ENCODE results near the gene PPP2R3A. TPM values are rescaled to one million over a fixed set of nuclear protein-coding genes. Genes with fewer than 3 reads are reported as not detected.
"Not testable (repeated sequence)": the region's sequence is repeated elsewhere in the genome, so short reads cannot be mapped to it uniquely, and the experiment has no call there.

Gene PPP2R3A, protein sequence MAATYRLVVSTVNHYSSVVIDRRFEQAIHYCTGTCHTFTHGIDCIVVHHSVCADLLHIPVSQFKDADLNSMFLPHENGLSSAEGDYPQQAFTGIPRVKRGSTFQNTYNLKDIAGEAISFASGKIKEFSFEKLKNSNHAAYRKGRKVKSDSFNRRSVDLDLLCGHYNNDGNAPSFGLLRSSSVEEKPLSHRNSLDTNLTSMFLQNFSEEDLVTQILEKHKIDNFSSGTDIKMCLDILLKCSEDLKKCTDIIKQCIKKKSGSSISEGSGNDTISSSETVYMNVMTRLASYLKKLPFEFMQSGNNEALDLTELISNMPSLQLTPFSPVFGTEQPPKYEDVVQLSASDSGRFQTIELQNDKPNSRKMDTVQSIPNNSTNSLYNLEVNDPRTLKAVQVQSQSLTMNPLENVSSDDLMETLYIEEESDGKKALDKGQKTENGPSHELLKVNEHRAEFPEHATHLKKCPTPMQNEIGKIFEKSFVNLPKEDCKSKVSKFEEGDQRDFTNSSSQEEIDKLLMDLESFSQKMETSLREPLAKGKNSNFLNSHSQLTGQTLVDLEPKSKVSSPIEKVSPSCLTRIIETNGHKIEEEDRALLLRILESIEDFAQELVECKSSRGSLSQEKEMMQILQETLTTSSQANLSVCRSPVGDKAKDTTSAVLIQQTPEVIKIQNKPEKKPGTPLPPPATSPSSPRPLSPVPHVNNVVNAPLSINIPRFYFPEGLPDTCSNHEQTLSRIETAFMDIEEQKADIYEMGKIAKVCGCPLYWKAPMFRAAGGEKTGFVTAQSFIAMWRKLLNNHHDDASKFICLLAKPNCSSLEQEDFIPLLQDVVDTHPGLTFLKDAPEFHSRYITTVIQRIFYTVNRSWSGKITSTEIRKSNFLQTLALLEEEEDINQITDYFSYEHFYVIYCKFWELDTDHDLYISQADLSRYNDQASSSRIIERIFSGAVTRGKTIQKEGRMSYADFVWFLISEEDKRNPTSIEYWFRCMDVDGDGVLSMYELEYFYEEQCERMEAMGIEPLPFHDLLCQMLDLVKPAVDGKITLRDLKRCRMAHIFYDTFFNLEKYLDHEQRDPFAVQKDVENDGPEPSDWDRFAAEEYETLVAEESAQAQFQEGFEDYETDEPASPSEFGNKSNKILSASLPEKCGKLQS (N-terminal part only)
- polyA plus RNA-seq (2013, experiment 1 of 2; ENCODE audit: insufficient read length): 9.9 TPM
- polyA plus RNA-seq (2013, experiment 2 of 2; ENCODE audit: insufficient read length): 11.8 TPM

DNA sequence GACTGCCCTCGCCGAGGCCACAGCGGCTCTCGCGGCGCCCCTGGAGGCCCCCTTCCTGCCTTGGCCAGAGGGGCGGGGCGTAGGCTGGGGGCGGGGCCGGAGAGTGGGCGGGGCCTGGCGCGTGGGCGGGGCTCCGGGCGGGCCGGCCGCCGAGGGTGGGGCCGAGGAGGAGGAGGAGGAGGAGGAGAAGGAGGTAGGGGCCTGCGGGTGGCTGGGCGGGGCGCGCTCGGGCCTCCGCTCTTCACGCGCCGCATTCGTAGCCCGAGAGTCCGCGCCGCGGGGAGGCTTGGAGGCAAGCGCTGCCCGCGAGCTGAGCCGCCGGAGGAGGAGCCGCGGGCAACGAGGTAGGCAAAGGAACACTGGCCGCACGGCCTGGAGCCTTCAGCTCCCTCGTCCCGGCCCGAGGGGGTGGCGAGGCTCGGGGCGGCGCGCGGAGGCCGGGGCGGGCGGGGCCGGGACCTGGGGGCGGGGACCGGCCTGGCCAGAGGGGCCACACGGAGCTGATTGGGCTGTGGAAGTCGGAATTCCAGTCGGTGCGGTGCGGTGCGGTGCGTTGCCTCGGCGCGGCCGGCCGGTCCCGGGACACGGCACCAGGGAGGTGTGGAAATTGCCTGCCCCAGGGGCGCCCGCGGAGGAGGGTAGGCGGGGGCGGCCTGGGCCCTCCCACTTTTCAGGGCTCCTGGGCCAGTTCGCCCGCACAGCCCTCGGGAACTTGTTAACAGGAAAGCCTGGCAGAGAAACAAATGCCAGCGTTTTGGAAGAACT, at the start of gene PPP2R3A:
Gene PPP2R3A, plus strand, starts transcription at position 223 of the 765 bp plus-strand sequence. CDS start 35,771 bp downstream, outside the sequence.
- peak; percentile 89 for DNase-seq

DNA sequence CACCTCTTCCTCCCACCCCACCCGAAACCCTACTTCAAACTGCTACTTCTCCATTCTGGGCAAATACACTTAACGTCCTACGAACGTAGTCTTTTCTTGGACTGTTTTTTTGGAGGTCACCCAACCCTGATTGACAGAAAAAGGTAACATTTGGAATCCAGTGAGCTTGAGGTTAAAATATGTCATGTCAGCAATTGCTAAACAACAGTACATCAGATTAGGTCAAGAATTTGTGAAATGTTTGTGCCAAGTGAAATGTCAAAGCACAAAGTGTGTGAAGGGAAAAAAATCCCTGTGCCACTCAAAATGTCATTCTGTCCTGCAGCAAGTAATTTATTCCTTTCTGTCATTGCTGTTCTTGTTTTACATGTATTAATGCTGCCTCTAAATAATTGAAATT, 49.2 kb upstream of the PPP2R3A start:
- no peak for DNase-seq

DNA sequence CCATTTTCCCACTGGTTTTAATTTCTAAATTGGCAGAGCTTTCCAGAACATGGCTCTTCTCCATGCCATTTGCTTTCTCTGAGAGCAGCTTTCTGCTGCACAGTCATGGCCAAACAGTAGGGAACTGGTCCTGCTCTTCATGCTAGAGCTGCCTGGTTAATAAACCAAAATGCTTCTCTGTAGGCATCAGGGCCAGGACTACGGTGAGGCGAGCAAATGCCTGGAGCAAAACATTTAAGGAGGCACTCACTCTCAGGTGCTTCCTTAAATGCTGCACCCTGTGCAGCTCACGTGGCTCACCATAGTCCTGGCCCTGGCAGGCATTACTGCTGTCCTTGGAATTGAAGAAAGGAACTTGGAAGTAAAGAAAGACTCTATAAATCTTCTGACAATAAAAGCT, 48.5 kb upstream of the PPP2R3A start:
- no peak for DNase-seq

DNA sequence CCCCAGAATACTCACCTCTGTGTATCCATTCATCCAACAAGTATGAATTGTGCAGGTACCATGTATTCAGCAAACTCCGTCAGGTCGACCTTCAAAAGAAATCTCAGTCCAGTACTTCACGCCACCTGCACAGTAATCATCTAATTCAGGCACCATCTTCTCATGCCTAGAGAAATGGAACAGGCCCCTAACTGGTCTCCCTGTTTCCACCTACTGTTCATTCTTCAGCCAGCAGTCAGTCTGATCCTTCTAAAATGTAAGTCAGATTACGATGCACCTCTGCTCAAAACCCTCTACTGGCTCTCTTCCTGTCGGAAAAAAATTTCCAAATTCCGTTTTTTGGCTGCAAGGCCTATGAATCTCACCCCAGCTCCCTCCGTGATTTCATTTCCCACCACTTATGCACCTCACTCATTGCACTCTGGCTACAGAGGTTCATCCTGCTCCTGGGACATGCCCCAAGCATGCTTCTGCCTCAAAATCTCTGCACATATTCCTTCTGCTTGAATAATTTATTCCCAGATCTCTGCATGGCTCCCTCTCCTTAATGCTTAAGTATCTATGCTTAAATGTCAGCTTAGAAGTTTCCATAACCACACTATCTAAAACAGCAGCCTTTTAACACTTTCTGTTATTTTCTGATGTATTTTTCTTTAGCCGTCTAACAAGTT, 47.5 kb upstream of the PPP2R3A start:
- no peak for DNase-seq

DNA sequence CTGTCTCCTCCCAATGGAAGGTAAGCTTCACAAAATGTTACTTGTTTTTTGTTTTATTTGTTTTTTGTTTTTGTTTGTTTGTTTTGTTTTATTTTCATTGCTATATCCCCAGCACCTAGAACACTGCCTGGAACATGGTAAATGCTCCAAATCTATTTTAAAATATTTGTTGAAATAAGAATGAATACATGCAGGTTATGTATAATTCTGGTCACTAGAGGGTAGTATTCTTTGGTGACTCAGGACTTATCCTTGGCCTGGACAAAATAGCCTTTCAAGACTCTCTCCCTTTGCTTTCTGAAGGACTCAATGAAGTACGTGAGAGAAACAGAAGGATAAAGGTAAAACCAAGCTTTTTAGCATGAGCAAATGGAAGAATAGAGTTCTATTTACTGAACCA, 46.9 kb upstream of the PPP2R3A start:
- peak; percentile 41 for DNase-seq

DNA sequence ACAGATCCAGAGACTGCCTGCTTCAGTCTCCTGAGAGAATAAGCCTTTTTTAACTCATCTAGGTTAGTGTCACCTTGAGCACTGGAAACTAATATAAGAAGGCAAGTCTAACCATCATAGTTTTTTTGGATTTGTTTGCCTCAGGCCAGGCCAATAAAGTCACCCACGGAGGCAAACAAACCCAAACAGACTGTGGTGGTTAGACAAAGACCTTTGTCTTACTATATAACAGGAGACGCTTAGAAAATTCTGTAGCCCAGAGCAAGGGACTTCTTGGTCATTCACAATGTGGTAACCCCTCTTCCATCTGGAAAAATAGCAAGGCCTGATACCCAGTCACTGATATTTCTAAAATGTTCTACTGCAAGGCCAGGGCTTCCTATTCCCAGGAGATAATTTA, 45.3 kb upstream of the PPP2R3A start:
- no peak for DNase-seq

DNA sequence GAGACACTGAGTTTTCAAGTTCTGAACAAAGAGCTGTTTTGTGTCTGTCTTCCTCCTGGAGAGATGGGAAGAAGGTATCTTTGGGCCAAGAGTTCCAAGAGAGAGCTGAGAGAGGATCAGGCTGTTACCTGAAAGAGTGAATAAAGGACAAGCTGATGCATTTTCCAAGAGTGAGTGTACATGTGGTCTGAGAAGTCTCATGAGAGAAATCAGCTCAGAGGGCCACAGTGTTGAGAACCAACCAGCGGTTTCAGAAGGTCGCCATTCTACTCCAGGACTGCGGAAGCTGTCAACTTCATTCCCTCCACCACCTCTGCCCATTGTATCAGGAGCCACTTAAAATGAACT, 42.7 kb upstream of the PPP2R3A start:
- DNase-seq: no peak

DNA sequence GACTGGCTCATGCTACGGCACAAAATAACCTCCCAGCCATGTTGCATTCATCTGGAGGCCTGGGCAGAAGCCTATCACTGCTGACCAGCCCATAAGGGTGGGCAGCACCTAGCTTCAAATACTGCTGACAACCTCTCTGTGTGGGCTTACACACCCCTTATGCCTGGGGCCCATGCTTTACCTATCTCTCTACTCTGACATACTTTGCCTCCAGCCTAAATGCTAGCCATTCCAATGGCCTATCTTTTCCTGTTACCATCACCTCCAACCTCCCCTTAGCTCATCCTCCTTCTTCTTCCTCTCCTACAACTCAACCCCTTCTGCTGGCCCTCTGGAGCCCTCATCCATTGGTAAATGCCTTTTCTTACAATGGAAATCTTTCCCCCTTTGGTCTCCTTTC, 41.0 kb upstream of the PPP2R3A start:
- no peak for DNase-seq

DNA sequence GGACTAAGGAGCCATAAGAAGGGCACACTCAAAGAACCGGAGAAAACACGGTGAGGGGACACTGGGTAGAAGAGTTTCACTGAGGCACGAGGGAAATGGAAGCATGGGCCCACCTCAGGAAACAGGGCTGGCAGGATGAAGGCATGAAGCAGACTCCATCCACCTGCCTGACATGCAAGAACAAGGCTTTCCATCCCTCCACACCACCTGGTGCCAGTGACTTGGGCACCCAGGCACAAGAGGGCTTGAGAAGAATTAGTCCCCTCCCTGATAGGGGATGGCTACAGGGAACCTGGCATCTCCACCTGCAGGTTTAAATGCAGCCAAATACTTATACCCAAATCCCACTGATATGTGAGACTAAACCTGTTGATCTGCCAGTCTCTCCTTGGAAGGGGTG, 38.9 kb upstream of the PPP2R3A start:
- DNase-seq: no peak

DNA sequence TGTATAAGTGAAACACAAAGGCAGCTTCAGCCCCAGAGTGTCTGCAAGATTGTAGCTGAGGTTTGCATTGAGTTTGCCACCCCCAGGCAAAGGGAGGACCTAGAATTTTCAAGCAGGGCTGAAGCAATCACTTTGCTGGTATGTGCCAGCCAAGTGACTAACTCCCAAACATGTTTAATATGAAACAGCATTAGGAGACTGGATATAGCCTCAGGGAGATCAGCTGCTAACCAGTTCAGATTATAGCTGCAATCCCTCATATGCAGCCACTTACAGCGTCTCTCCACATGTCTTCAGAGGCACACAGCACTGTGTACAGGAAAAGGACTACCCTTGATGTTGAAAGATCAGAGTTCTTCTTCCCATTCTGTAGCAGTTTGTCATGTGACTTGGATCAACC, 38.4 kb upstream of the PPP2R3A start:
- peak; percentile 54 for DNase-seq

DNA sequence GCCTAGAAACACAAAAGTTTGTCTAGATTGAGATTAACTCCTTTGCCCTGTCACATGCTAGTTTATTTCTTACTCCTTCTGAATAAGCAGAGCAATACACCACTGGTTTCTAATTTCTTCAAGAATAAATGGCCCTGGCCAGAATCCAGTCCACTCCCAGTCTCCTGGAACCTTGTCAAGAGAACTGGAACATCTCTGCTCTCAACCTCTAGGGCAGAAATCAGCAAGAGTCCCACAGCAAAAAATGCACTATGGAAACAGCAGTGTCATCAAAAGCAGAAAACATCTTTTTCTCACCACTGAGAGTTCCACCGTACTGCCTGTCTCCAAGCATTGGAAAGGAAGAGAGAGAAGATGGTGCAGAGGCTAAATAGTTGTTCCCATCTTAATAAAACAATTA, 35.9 kb upstream of the PPP2R3A start:
- peak; percentile 61 for DNase-seq

DNA sequence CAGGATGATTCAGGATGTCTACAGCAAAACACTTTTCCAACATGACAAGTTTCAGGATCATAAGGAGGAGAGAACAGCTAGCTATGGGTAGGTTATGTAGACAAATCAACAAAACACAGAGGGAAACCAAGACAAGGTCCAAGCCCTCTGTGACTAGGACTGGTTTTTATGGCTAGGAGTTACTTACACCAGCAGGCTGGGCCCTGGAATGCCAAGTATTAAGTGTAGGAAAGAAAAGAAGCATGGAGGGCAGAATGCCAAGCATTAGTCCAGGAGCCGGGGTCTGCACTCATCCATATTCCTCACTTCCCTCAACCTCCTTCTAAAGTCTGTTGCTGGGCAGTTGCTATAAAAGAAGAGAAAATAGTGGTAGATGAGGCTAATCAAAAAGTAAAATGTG, 35.3 kb upstream of the PPP2R3A start:
- peak; percentile 19 for DNase-seq

DNA sequence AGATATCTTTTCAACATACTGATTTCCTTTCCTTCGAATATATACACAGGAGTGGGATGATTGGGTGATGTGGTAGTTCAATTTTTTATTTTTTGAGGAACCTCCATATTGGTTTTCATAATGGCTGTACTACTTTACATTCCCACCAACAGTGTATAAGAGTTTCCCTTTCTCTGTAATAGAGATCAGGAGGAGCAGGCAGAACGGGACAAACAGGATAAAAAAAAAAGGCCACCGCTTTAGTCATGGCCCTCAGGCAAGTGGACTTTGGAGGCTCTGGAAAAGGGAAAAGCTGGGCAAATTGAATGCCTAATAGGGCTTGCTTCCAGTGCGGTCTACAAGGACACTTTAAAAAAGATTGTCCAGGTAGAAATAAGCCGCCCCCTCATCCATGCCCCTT, 30.4 kb upstream of the PPP2R3A start:
- DNase-seq: not testable (repeated sequence)

DNA sequence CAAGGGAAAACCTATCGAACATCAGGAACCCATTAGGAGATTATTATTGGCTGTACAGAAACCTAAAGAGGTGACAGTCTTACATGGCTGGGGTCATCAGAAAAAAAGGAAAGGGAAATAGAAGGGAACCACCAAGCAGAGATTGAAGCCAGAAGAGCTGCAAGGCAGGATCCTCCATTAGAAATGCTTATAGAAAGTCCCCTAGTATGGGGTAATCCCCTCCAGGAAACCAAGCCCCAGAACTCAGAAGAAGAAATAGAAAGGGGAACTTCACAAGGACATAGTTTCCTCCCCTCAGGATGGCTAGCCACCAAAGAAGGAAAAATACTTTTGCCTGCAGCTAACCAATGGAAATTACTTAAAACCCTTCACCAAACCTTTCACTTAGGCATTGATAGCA, 27.8 kb upstream of the PPP2R3A start:
- not testable (repeated sequence) for DNase-seq

DNA sequence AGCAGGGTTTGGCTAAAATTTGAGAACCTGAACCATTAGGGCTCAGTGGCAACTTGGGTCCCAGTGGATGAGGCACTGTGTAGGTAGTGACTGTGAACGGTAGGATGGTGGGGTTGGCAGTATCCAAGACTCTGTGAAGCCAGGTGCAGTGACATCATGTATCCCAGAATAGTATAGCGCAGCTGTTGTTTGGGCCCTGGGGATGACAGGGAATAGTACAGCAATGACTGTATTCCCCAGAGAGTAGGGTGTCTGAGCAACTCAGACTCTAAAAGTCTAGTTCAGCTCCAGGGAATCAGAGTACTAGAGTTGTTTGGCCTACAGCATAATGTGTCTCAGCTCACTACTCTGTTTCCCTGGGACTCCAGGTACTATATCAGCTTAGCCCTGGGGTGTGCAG, 20.7 kb upstream of the PPP2R3A start:
- DNase-seq: peak; percentile 45

DNA sequence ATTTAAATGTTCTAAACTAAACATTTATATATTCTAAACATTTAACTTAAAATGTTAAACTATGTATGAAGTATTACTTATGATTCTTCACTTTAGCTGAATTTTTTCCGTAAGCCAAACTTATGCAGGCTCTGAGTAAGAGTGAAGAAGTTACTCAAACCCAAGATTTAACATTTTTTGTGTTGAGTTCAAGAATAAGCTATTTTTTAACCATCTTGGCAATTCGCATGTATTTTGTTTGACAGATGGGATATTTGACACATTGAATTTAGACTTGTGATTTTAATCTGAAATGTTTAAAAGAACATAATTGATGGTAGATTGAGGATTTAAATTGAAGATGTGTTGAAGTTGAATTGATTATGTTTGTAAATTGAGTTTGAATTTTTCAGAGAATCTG, 14.6 kb upstream of the PPP2R3A start:
- no peak for DNase-seq

DNA sequence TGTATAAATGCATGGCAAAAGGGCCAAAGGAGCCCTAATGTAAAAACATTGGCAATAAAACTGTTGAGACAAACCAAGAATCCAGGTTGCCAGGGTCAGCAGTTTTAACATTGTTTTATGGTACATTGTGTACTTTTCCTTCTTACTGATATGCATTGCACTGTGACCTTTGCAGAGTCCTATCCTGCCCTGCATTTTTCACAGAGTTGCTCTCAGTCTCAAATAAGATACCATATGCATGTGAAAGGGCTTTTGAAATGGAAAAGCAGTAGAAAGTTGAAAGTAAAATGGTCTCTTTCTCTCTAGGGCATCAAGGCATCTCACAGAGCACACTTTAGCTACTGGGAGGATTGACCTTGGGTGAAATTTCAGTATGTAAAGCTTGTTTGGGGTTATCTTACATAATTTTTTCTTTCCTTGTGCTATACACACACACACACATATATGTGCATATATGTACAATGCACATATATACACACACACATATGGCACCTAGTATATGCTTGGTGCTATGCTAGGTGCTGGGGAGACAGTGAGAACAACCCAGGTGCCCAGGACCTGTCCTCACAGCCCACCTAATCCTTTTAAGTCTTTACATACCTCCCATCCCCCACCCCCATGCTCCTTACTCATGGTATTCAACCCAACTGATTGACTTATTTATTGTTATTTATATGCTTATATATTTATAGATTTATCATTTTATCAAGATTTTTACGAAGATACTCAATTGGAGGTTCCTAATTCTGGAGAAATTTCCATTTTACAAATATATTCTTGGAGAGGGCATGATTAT, 1.2 kb upstream of the PPP2R3A start:
- DNase-seq: no peak

DNA sequence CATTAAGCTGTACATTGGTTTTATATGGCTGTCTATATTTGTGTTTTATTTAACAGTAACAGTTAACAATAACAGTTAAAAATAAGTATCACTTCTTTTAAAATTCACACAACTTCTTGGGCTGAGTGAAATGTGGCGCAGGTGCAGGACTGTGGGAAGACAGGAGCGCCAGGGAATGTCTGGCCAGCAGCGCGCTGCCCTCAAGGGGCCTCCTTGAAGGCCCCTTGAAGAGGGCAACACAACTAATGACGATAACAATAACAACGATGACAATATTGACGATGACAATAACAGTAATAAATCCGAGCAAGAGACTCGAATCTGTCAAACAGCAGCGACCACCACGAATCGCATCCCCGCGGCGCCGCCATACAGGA, 411 bp upstream of the PPP2R3A start:
- no peak for DNase-seq

DNA sequence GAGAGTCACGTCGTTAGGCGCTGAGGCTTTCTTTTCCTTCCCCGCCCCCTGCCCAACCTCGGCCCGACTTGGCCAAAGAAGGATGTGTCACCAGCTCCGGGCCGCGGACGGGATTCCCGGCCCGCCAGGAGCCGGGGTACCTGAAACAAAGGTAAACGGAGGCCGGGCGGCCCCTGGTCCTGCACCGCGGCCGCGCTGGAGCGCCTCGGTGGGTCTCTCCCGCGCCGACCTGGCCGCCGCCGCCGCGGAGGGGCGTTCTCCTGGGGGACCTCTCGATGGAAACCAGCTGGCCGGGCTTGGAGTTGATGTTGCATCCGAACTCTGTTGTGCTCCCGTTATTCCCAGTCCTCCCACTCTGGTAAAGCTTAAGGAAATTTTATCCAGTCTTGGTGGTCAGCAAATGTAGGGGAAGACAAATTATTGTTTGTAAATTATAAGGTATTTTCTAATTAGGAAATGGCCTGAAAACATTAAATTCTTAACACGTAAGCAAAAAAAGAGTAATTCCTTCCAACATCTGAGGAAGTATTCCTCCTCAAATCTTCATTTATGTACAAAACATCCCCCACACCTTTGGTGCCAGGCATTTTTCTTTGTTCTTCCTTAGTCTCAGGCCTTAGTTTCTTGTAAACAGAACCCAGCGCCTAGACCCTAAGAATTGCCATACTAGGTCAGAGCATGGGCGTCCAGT, 888 bp downstream of the PPP2R3A start:
- DNase-seq: no peak

DNA sequence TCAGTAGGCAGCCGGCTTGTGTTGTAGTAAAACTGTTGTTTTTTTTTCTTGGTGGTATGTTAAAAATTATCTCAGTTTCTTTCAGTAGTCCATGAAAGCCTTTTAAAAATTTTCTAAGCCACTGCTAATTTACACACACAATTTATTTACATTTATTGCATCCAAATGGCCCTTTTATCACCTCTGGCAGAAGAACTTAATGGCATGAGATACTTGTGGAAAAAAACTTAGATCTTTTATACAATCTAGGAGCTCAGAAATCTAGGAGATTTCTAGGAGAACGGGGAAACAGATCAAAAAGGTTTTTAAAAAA, 1.4 kb downstream of the PPP2R3A start:
- no peak for DNase-seq

Measured in fibroblast of skin of scalp (primary cell).